K562 (cell line): ENCODE measurements around the gene PDCD6IP. TPM values are rescaled to one million over a fixed set of nuclear protein-coding genes. Genes with fewer than 3 reads are reported as not detected.

Experiments used
- AFF1 ChIP-seq, 2 experiments: fragments of 450-650 bp; IDR thresholded peaks; 2 replicates each; pipeline ENCODE4 v1.6.1; 2018; ENCODE audit warnings: mild to moderate bottlenecking in 2 of 2, low read depth in 1 of 2; ENCODE audit not compliant: partially characterized antibody in 2 of 2
- ATF2 ChIP-seq: sonication (generic); formaldehyde crosslinking; IDR thresholded peaks from 2 replicates; pipeline ENCODE4 v1.8.1; 2022; ENCODE audit warnings: missing genetic modification reagents
- BRD9 ChIP-seq: fragments of 450-650 bp; IDR thresholded peaks from 2 replicates; pipeline ENCODE4 v1.6.1; 2018; ENCODE audit warnings: low read depth; ENCODE audit not compliant: partially characterized antibody
- GATAD2B ChIP-seq: fragments of 450-650 bp; IDR thresholded peaks from 2 replicates; pipeline ENCODE4 v1.6.1; 2017; ENCODE audit warnings: mild to moderate bottlenecking, borderline replicate concordance
- KDM1A ChIP-seq, 2 experiments: fragments of 450-650 bp; IDR thresholded peaks; 2 replicates each; pipeline ENCODE4 v1.6.1; 2016; ENCODE audit warnings: mild to moderate bottlenecking in 2 of 2
- MEIS2 ChIP-seq: fragments of 450-650 bp; IDR thresholded peaks from 2 replicates; pipeline ENCODE4 v1.6.1; 2014; ENCODE audit warnings: mild to moderate bottlenecking; ENCODE audit not compliant: partially characterized antibody
- MTA1 ChIP-seq: fragments of 450-650 bp; IDR thresholded peaks from 2 replicates; pipeline ENCODE4 v1.6.1; 2017; ENCODE audit warnings: borderline replicate concordance
- NR2C1 ChIP-seq, 2 experiments: fragments of 450-650 bp; IDR thresholded peaks; 2 replicates each; pipeline ENCODE4 v1.6.1; 2017; ENCODE audit warnings: mild to moderate bottlenecking in 2 of 2, antibody characterized with exemption in 1 of 2, inconsistent platforms in 1 of 2, missing compliant biosample characterization in 1 of 2, missing genetic modification characterization in 1 of 2
- PHB2 ChIP-seq: fragments of 450-650 bp; IDR thresholded peaks from 2 replicates; pipeline ENCODE4 v1.6.1; 2017; ENCODE audit warnings: low read depth
- POLR2G ChIP-seq: fragments of 200-400 bp; formaldehyde crosslinking; IDR thresholded peaks from 2 replicates; pipeline ENCODE4 v1.6.1; 2017; ENCODE audit warnings: low read depth, mild to moderate bottlenecking, antibody characterized with exemption, low read length, moderate library complexity
- SFPQ ChIP-seq: fragments of 200-400 bp; formaldehyde crosslinking; IDR thresholded peaks from 2 replicates; pipeline ENCODE4 v1.6.1; 2017; ENCODE audit warnings: mild to moderate bottlenecking, low read depth, low read length, moderate library complexity
- THRB ChIP-seq: fragments of 450-650 bp; formaldehyde crosslinking; conservative IDR thresholded peaks from 2 replicates; pipeline ENCODE4 v1.4.0; 2022; ENCODE audit warnings: mild to moderate bottlenecking, missing genetic modification characterization
- USF1 ChIP-seq: sonication (generic); formaldehyde crosslinking; IDR thresholded peaks from 2 replicates; pipeline ENCODE4 v1.9.0; 2022; ENCODE audit warnings: mild to moderate bottlenecking, missing genetic modification reagents
- ZBED1 ChIP-seq: IDR thresholded peaks from 2 replicates; pipeline ENCODE4 v1.6.1; 2014
- ZBTB8A ChIP-seq: fragments of 450-650 bp; IDR thresholded peaks from 2 replicates; pipeline ENCODE4 v1.6.1; 2018; ENCODE audit warnings: mild to moderate bottlenecking, moderate library complexity; ENCODE audit not compliant: partially characterized antibody
- ZC3H4 ChIP-seq: sonication (generic); formaldehyde crosslinking; IDR thresholded peaks from 2 replicates; pipeline ENCODE4 v1.9.0; 2021; ENCODE audit warnings: missing genetic modification reagents, borderline replicate concordance
- ZC3H8 ChIP-seq: fragments of 450-650 bp; IDR thresholded peaks from 2 replicates; pipeline ENCODE4 v1.6.1; 2017
- ZNF134 ChIP-seq: fragments of 250-450 bp; sonication (Bioruptor Pico); conservative IDR thresholded peaks from 2 replicates; pipeline ENCODE4 v1.4.0; 2020
- polyA plus RNA-seq, 8 experiments: library from polyadenylated mRNA; depleted of rRNA in 4 of 8; stranded (reverse) in 5 of 8; unstranded in 3 of 8; fragments of >200 nt; fragmentation: Nextera tagmentation in 2 of 8; fragmentation: Illumina TruSeq in 1 of 8; extraction: Ambion mirVana in 2 of 8; extraction: Trizol in 1 of 8; gene quantifications; 2 replicates each; pipeline versions ENCODE4 v1.2.1 to v1.2.3, GENCODE V29; 2011 to 2014; ENCODE audit warnings: inconsistent platforms in 1 of 8, missing spikeins in 1 of 8
- total RNA-seq, 7 experiments: library from RNA; depleted of rRNA in 6 of 7; stranded (reverse); fragments of >200 nt in 6 of 7; fragmentation: Illumina TruSeq in 2 of 7; extraction: Trizol in 2 of 7; gene quantifications; 2 replicates each; pipeline versions ENCODE4 v1.2.1 to v1.2.3, GENCODE V29; 2011 to 2021; ENCODE audit warnings: low replicate concordance in 1 of 7

The PDCD6IP gene
- total and polyA plus RNA-seq, 9 of the 15 experiments (the other 6 are each of a cell fraction or from before 2014, with no cell fraction given), result 40.2 to 302 (median 122) TPM

GRCh38 chr3:33798418-33799201, at the start of gene PDCD6IP (continued):
- TF ChIP-seq ZBTB8A (no peak), POLR2G (peak; percentile 99), ZC3H4 (CRISPR knock-in tag) (no peak; the same call in 1 of the 2 replicates), THRB (CRISPR knock-in tag) (no peak; the same call in 1 of the 2 replicates), ATF2 (CRISPR knock-in tag) (no peak), GATAD2B (no peak), KDM1A (IDR thresholded peaks at IDR 0.05) (no peak), ZBED1 (no peak), ZC3H8 (no peak), ZNF134 (CRISPR knock-in tag) (0 out of 2 replicates have a peak, but pooled peaks have one; percentile 7), MEIS2 (peak; percentile 91), NR2C1 (IDR thresholded peaks at IDR 0.05) (no peak), NR2C1 (tag; IDR thresholded peaks at IDR 0.05) (no peak), MTA1 (no peak), AFF1 (IDR thresholded peaks at IDR 0.05; ENCODE audit: low read depth in 1 of 2, partially characterized antibody in 2 of 2) (peak in 1 of 2 experiments; percentile 71), PHB2 (no peak), BRD9 (peak; percentile 9), SFPQ (no peak), USF1 (CRISPR knock-in tag) (peak; percentile 100)
